Measurements from ENCODE around the gene FGD2.
A peak's percentile ranks its signal among the peaks of the same experiment; 100 is the strongest.

GRCh38 chr6:36979347-36979742, 26.1 kb upstream of the FGD2 start:
- TF ChIP-seq CTCF (conservative IDR thresholded peaks at IDR 0.05; ENCODE audit: low read depth, low read length) (peak; percentile 43; the same call in 1 of the 2 replicates), EZH2 (IDR thresholded peaks at IDR 0.05; ENCODE audit: low read length, unreplicated experiment) (no peak)
